HepG2 (cell line): Measurements from ENCODE around the gene KCNJ14. TPM values are rescaled to one million over a fixed set of nuclear protein-coding genes. Genes with fewer than 3 reads are reported as not detected.
A peak's percentile ranks its signal among the peaks of the same experiment; 100 is the strongest.

Experiments used
- ATAC-seq: fragments of 200-7000 bp; cut with Tn5 transposase; 3 replicates; pipeline ENCODE4 v1.9.1; 2020; ENCODE audit warnings: mild to moderate bottlenecking, moderate library complexity
- BruUV-seq: library from RNA; stranded (reverse); fragments of 400-500 nt; replicated peaks from 2 replicates; lab custom pipeline; 2021; lab: Mats Ljungman, UMichigan
- CTCF ChIA-PET: fragments of 300-600 bp; formaldehyde crosslinking; extraction: SDS; loops from one replicate; lab custom pipeline; 2021; ENCODE audit warnings: low total read pairs, inconsistent platforms, low intra/inter-chr PET ratio; lab: Yijun Ruan, JAX
- POLR2A ChIA-PET: fragments of 350-600 bp; sonication (Branson Sonifier 250); formaldehyde crosslinking; loops from one replicate; lab custom pipeline; 2020; ENCODE audit warnings: antibody characterized with exemption, inconsistent platforms; lab: Yijun Ruan, JAX
- DNase-seq: peaks from one replicate; pipeline ENCODE4 v3.0.0-alpha.2; 2015; ENCODE audit warnings: low spot score
- FAIRE-seq: peaks from 3 replicates; lab custom pipeline; 2011; peaks lifted over from hg19 to GRCh38; lab: Jason Lieb, UNC
- H2AFZ ChIP-seq: one replicate; pipeline ENCODE4 v1.6.1; 2011; ENCODE audit warnings: low read length, inconsistent platforms
- H3K27ac ChIP-seq: fragments of 300-600 bp; 3 replicates; pipeline ENCODE4 v1.8.0; 2011; ENCODE audit warnings: mixed run types, mild to moderate bottlenecking, mixed read lengths, low read length, inconsistent platforms; ENCODE audit not compliant: insufficient read depth; ENCODE audit errors: extremely low read length
- H3K27me3 ChIP-seq, 2 experiments: fragments of 200-600 bp in 1 of 2; 2 replicates in 1 of 2; 3 replicates in 1 of 2; pipeline versions ENCODE4 v1.6.0 to v1.8.0; 2011; ENCODE audit warnings: low read length in 2 of 2, mild to moderate bottlenecking in 2 of 2, moderate library complexity in 2 of 2, inconsistent platforms in 1 of 2; ENCODE audit not compliant: insufficient read depth in 2 of 2, control insufficient read depth in 1 of 2
- H3K36me3 ChIP-seq, 2 experiments: fragments of 200-600 bp in 1 of 2; replicated peaks in 1 of 2; 2 replicates in 1 of 2; 3 replicates in 1 of 2; pipeline versions ENCODE4 v1.5.1 to v1.8.0; 2011; ENCODE audit warnings: low read length in 2 of 2, inconsistent platforms in 1 of 2; ENCODE audit not compliant: insufficient read depth in 2 of 2, control insufficient read depth in 1 of 2
- H3K4me1 ChIP-seq: 2 replicates; pipeline ENCODE4 v1.5.1; 2012; ENCODE audit warnings: low read length, inconsistent platforms; ENCODE audit not compliant: insufficient read depth
- H3K4me2 ChIP-seq: 2 replicates; pipeline ENCODE4 v1.6.0; 2011; ENCODE audit warnings: low read depth, low read length, inconsistent platforms
- H3K4me3 ChIP-seq, 3 experiments: fragments of 200-600 bp in 1 of 3; sonication (generic), shearing (Covaris generic) in 1 of 3; replicated peaks in 1 of 3; 2 replicates each; pipeline ENCODE4 v1.5.1; 2011 to 2016; ENCODE audit warnings: low read length in 3 of 3, inconsistent platforms in 2 of 3, low read depth in 2 of 3, mild to moderate bottlenecking in 2 of 3, control low read depth in 1 of 3, mixed read lengths in 1 of 3; ENCODE audit not compliant: insufficient read depth in 1 of 3
- H3K79me2 ChIP-seq: one replicate; pipeline ENCODE4 v1.6.1; 2011; ENCODE audit warnings: low read length, inconsistent platforms; ENCODE audit not compliant: insufficient read depth
- H3K9ac ChIP-seq: 2 replicates; pipeline ENCODE4 v1.6.0; 2011; ENCODE audit warnings: mild to moderate bottlenecking, low read depth, low read length, inconsistent platforms; ENCODE audit not compliant: insufficient read depth
- H3K9me3 ChIP-seq: 2 replicates; pipeline ENCODE4 v1.5.1; 2012; ENCODE audit warnings: mild to moderate bottlenecking, low read length
- H4K20me1 ChIP-seq: 2 replicates; pipeline ENCODE4 v1.6.0; 2011; ENCODE audit warnings: inconsistent platforms, mild to moderate bottlenecking, low read length, moderate library complexity; ENCODE audit not compliant: insufficient read depth
- AGO2 ChIP-seq: fragments of 200-400 bp; formaldehyde crosslinking; optimal IDR thresholded peaks from 2 replicates; pipeline ENCODE3; 2017; ENCODE audit warnings: mild to moderate bottlenecking, low read depth, low read length, moderate library complexity
- MED1 ChIP-seq: sonication (generic); formaldehyde crosslinking; IDR thresholded peaks from 2 replicates; pipeline ENCODE4 v1.4.0; 2020; ENCODE audit warnings: missing genetic modification reagents
- MTF2 ChIP-seq: sonication (generic); formaldehyde crosslinking; IDR thresholded peaks from 2 replicates; pipeline ENCODE4 v1.5.0; 2020; ENCODE audit warnings: missing genetic modification reagents, borderline replicate concordance
- ZBTB33 ChIP-seq: sonication (generic); formaldehyde crosslinking; IDR thresholded peaks from 2 replicates; pipeline ENCODE4 v1.4.0; 2020; ENCODE audit warnings: missing genetic modification reagents
- ZC3H4 ChIP-seq: sonication (generic); formaldehyde crosslinking; IDR thresholded peaks from 2 replicates; pipeline ENCODE4 v1.4.0; 2020; ENCODE audit warnings: missing genetic modification reagents, borderline replicate concordance
- ZNF326 ChIP-seq: sonication (generic); formaldehyde crosslinking; IDR thresholded peaks from 2 replicates; pipeline ENCODE4 v1.4.0; 2020; ENCODE audit warnings: missing genetic modification reagents, borderline replicate concordance
- ZNF451 ChIP-seq: sonication (generic); formaldehyde crosslinking; IDR thresholded peaks from 2 replicates; pipeline ENCODE4 v1.5.0; 2020; ENCODE audit warnings: mild to moderate bottlenecking, missing genetic modification reagents
- ZNF768 ChIP-seq: sonication (generic); formaldehyde crosslinking; IDR thresholded peaks from 2 replicates; pipeline ENCODE4 v1.4.0; 2020; ENCODE audit warnings: missing genetic modification reagents
- WGBS: methylation state at CpG from one replicate; pipeline ENCODE4 v1.1.6; 2017; ENCODE audit warnings: low lambda C conversion rate; 5-methylcytosine and 5-hydroxymethylcytosine counted together
- in situ Hi-C: cut with HindIII; loops from 2 replicates; pipeline ENCODE4 v1.10.0; 2017; ENCODE audit warnings: low pct_unique_long_range_greater_than_20kb; ENCODE audit not compliant: extremely low pct_ligation_motif_present
- intact Hi-C: fragments of 100-400 bp; cut with micrococcal nuclease; formaldehyde crosslinking; loops from one replicate; pipeline ENCODE4 v1.10.0; 2022; ENCODE audit not compliant: unreplicated experiment
- polyA plus RNA-seq, 8 experiments: library from polyadenylated mRNA; depleted of rRNA in 3 of 8; stranded (reverse) in 7 of 8; unstranded in 1 of 8; fragments of >200 nt; fragmentation: Illumina TruSeq in 4 of 8; extraction: Trizol in 4 of 8; gene quantifications; 2 replicates each; pipeline versions ENCODE4 v1.2.1 to v1.2.3, GENCODE V29; 2011 to 2016; ENCODE audit warnings: low read depth in 4 of 8, missing spikeins in 1 of 8, mixed read lengths in 1 of 8; ENCODE audit not compliant: insufficient read depth in 1 of 8
- total RNA-seq, 5 experiments: library from RNA; depleted of rRNA; stranded (reverse); fragments of >200 nt; fragmentation: Illumina TruSeq; extraction: Trizol; gene quantifications; 2 replicates each; pipeline ENCODE4 v1.2.3, GENCODE V29; 2016; ENCODE audit warnings: low read depth in 1 of 5
- TF ChIP-seq, protein P1 (sequence below): sonication (generic); formaldehyde crosslinking; IDR thresholded peaks from 2 replicates; pipeline ENCODE4 v1.8.1; 2023; ENCODE audit warnings: mild to moderate bottlenecking, inconsistent platforms, moderate library complexity, missing genetic modification reagents, borderline replicate concordance
- TF ChIP-seq, protein P2 (sequence below): sonication (generic); formaldehyde crosslinking; IDR thresholded peaks from 2 replicates; pipeline ENCODE4 v1.5.0; 2020; ENCODE audit warnings: mild to moderate bottlenecking, missing genetic modification reagents, borderline replicate concordance

Gene KCNJ14
- total and polyA plus RNA-seq, 2 of the 13 experiments (the other 11 are each of a cell fraction or from before 2014, with no cell fraction given) = 0.20 to 0.51 TPM

- H3K79me2 ChIP-seq = no peaks in the 10 kb centered on the region
- ATAC-seq (no peak), FAIRE-seq (no peak), DNase-seq (no peak)
- no peaks in the 10 kb centered on the region for H3K4me1 ChIP-seq
- no peak overlapping the region for H3K4me2 ChIP-seq
- H3K4me3 ChIP-seq = no peak overlapping the region
- ChIA-PET CTCF (no interaction called here), POLR2A (no interaction called here)
- no peak overlapping the region for H3K27ac ChIP-seq
- in situ Hi-C loops (no loop called here), intact Hi-C loops (no loop called here)
- TF ChIP-seq, protein P1, sequence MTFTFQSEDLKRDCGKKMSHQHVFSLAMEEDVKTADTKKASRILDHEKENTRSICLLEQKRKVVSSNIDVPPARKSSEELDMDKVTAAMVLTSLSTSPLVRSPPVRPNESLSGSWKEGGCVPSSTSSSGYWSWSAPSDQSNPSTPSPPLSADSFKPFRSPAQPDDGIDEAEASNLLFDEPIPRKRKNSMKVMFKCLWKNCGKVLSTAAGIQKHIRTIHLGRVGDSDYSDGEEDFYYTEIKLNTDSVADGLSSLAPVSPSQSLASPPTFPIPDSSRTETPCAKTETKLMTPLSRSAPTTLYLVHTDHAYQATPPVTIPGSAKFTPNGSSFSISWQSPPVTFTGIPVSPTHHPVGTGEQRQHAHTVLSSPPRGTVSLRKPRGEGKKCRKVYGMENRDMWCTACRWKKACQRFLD (CRISPR knock-in tag) = no peak
- TF ChIP-seq ZNF451 (no peak), ZBTB33 (CRISPR knock-in tag) (no peak), ZNF326 (CRISPR knock-in tag) (no peak), ZNF768 (CRISPR knock-in tag) (peak; percentile 85), ZC3H4 (no peak), AGO2 (peak; percentile 12), MTF2 (CRISPR knock-in tag) (no peak), MED1 (no peak)
- TF ChIP-seq, protein P2, sequence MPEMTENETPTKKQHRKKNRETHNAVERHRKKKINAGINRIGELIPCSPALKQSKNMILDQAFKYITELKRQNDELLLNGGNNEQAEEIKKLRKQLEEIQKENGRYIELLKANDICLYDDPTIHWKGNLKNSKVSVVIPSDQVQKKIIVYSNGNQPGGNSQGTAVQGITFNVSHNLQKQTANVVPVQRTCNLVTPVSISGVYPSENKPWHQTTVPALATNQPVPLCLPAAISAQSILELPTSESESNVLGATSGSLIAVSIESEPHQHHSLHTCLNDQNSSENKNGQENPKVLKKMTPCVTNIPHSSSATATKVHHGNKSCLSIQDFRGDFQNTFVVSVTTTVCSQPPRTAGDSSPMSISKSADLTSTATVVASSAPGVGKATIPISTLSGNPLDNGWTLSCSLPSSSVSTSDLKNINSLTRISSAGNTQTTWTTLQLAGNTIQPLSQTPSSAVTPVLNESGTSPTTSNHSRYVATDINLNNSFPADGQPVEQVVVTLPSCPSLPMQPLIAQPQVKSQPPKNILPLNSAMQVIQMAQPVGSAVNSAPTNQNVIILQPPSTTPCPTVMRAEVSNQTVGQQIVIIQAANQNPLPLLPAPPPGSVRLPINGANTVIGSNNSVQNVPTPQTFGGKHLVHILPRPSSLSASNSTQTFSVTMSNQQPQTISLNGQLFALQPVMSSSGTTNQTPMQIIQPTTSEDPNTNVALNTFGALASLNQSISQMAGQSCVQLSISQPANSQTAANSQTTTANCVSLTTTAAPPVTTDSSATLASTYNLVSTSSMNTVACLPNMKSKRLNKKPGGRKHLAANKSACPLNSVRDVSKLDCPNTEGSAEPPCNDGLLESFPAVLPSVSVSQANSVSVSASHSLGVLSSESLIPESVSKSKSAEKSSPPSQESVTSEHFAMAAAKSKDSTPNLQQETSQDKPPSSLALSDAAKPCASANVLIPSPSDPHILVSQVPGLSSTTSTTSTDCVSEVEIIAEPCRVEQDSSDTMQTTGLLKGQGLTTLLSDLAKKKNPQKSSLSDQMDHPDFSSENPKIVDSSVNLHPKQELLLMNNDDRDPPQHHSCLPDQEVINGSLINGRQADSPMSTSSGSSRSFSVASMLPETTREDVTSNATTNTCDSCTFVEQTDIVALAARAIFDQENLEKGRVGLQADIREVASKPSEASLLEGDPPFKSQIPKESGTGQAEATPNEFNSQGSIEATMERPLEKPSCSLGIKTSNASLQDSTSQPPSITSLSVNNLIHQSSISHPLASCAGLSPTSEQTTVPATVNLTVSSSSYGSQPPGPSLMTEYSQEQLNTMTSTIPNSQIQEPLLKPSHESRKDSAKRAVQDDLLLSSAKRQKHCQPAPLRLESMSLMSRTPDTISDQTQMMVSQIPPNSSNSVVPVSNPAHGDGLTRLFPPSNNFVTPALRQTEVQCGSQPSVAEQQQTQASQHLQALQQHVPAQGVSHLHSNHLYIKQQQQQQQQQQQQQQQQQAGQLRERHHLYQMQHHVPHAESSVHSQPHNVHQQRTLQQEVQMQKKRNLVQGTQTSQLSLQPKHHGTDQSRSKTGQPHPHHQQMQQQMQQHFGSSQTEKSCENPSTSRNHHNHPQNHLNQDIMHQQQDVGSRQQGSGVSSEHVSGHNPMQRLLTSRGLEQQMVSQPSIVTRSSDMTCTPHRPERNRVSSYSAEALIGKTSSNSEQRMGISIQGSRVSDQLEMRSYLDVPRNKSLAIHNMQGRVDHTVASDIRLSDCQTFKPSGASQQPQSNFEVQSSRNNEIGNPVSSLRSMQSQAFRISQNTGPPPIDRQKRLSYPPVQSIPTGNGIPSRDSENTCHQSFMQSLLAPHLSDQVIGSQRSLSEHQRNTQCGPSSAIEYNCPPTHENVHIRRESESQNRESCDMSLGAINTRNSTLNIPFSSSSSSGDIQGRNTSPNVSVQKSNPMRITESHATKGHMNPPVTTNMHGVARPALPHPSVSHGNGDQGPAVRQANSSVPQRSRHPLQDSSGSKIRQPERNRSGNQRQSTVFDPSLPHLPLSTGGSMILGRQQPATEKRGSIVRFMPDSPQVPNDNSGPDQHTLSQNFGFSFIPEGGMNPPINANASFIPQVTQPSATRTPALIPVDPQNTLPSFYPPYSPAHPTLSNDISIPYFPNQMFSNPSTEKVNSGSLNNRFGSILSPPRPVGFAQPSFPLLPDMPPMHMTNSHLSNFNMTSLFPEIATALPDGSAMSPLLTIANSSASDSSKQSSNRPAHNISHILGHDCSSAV (CRISPR knock-in tag) = no peak
- no peaks in the 10 kb centered on the region for H3K27me3 ChIP-seq
- BruUV-seq = no TSS peak
- H3K9ac ChIP-seq = no peak overlapping the region
- peaks cover 23 to 45% of the 10 kb centered on the region in 2 experiments; a peak in 4 of 5 replicates for H3K36me3 ChIP-seq
- H2AFZ ChIP-seq = no peak overlapping the region
- WGBS = 88% methylated on average over 9 of the region's 10 CpGs
- no peaks in the 10 kb centered on the region for H4K20me1 ChIP-seq
- no peaks in the 10 kb centered on the region for H3K9me3 ChIP-seq
Measured at GRCh38 chr19:48477067-48477685, 21.8 kb downstream of the KCNJ14 start.
